SU-DHL-6 (cell line): ENCODE results near the gene TSPYL1.
A peak's percentile ranks its signal among the peaks of the same experiment; 100 is the strongest.

ENCODE experiments used
- H2AFZ ChIP-seq: fragments of 200-600 bp; sonication (generic); 2 replicates; pipeline ENCODE4 v1.6.1; 2014; ENCODE audit warnings: low read depth, mild to moderate bottlenecking, moderate library complexity, mixed read lengths, antibody characterized with exemption, low read length; ENCODE audit not compliant: severe bottlenecking
- H3F3A ChIP-seq: fragments of 200-600 bp; shearing (Covaris generic); 2 replicates; pipeline ENCODE4 v1.6.0; 2016; ENCODE audit warnings: antibody characterized with exemption, mild to moderate bottlenecking; ENCODE audit not compliant: insufficient read depth
- H3K27ac ChIP-seq: fragments of 200-600 bp; sonication (generic); 2 replicates; pipeline ENCODE4 v1.5.1; 2016; ENCODE audit warnings: low read depth, mild to moderate bottlenecking, low read length, moderate library complexity, mixed read lengths
- H3K27me3 ChIP-seq: fragments of 200-600 bp; sonication (generic), shearing (Covaris generic); 2 replicates; pipeline ENCODE4 v1.6.0; 2014; ENCODE audit warnings: mild to moderate bottlenecking, low read length
- H3K36me3 ChIP-seq: fragments of 200-600 bp; sonication (generic); 2 replicates; pipeline ENCODE4 v1.6.1; 2014; ENCODE audit warnings: mild to moderate bottlenecking, low read length, mixed read lengths
- H3K4me2 ChIP-seq: fragments of 300-600, 200-600 bp; shearing (Covaris generic), sonication (generic); 2 replicates; pipeline ENCODE4 v1.6.0; 2014; ENCODE audit warnings: low read length, low read depth, mild to moderate bottlenecking; ENCODE audit not compliant: poor library complexity, severe bottlenecking
- H3K4me3 ChIP-seq: fragments of 200-600 bp; sonication (generic); 2 replicates; pipeline ENCODE4 v1.5.1; 2014; ENCODE audit warnings: antibody characterized with exemption, low read length, mild to moderate bottlenecking, mixed read lengths; ENCODE audit not compliant: insufficient read depth, poor library complexity, severe bottlenecking
- H3K79me2 ChIP-seq: fragments of 200-600 bp; sonication (generic); 2 replicates; pipeline ENCODE4 v1.6.1; 2014; ENCODE audit warnings: mild to moderate bottlenecking, low read length, moderate library complexity; ENCODE audit not compliant: insufficient read depth
- H3K9ac ChIP-seq: fragments of 200-600 bp; sonication (generic); 2 replicates; pipeline ENCODE4 v1.7.0; 2014; ENCODE audit warnings: mild to moderate bottlenecking, low read length
- H3K9me2 ChIP-seq: fragments of 200-600 bp; sonication (generic); replicated peaks from 2 replicates; pipeline ENCODE4 v1.6.1; 2014; ENCODE audit warnings: low read length; ENCODE audit not compliant: insufficient read depth
- H3K9me3 ChIP-seq: fragments of 200-600 bp; sonication (generic); 2 replicates; pipeline ENCODE4 v1.6.1; 2014; ENCODE audit warnings: low read length, mixed read lengths; ENCODE audit not compliant: insufficient read depth
- H4K20me1 ChIP-seq: fragments of 200-600 bp; sonication (generic); 2 replicates; pipeline ENCODE4 v1.6.1; 2014; ENCODE audit warnings: low read depth, mild to moderate bottlenecking, antibody characterized with exemption, low read length, moderate library complexity, mixed read lengths
- EZH2phosphoT487 ChIP-seq: fragments of 200-600 bp; sonication (generic), shearing (Covaris generic); conservative IDR thresholded peaks from 2 replicates; pipeline ENCODE4 v1.6.1; 2018; ENCODE audit warnings: mild to moderate bottlenecking, antibody characterized with exemption, low read length, moderate library complexity, mixed read lengths
- TF ChIP-seq, protein P1 (sequence below): fragments of 200-600 bp; sonication (generic); IDR thresholded peaks from one replicate; pipeline ENCODE4 v1.5.1; 2017; ENCODE audit warnings: antibody characterized with exemption, mild to moderate bottlenecking, low read length, moderate library complexity; ENCODE audit not compliant: insufficient read depth, poor library complexity, severe bottlenecking

Gene TSPYL1

DNA sequence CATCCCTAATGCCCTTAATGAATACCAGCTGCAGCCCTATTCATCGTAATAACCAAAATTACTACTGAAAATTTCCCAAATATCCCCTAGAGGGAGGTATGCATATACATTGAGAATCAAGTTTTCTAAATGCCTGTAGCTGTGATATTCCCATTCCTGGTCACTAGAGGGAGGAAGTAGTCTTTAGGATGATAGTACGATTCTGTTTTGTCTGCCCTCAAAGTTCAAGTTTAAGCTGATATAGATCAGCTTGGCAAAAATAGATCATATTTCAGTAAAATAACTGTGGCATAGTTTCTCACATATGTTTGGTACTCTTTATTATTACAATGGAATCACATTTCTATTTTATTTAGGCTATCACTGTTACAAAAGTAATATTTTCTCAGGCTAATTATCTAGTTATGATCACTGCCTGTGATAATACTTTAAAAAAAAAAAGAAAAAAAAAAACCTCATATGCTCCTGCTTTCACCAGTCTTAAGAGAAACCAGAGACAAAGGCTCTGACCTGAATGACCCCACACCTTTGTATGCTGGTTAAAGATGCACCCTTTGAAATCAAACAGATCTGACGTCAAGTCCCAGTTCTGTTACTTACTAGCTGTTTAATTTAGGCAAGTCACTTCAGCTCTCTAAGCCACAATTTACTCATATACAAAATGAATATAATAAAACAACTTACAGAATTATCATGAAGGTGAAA lies 11.0 kb downstream of the TSPYL1 start:
- Histone ChIP-seq H3K4me3 (no peak overlapping the region), H3K9ac (no peak overlapping the region), H3K9me3 (no peaks in the 10 kb centered on the region), H3K79me2 (no peaks in the 10 kb centered on the region), H3K36me3 (0 out of 2 replicates have a peak, but pooled peaks cover under 1% of the 10 kb centered on the region), H2AFZ (no peak overlapping the region), H3K27ac (no peak overlapping the region), H3K9me2 (no peaks in the 10 kb centered on the region), H4K20me1 (no peaks in the 10 kb centered on the region), H3K27me3 (no peaks in the 10 kb centered on the region), H3K4me2 (no peak overlapping the region), H3F3A (peaks cover 23% of the 10 kb centered on the region; the same call in 1 of the 2 replicates)
- no peak for TF ChIP-seq EZH2phosphoT487
- TF ChIP-seq, protein P1, sequence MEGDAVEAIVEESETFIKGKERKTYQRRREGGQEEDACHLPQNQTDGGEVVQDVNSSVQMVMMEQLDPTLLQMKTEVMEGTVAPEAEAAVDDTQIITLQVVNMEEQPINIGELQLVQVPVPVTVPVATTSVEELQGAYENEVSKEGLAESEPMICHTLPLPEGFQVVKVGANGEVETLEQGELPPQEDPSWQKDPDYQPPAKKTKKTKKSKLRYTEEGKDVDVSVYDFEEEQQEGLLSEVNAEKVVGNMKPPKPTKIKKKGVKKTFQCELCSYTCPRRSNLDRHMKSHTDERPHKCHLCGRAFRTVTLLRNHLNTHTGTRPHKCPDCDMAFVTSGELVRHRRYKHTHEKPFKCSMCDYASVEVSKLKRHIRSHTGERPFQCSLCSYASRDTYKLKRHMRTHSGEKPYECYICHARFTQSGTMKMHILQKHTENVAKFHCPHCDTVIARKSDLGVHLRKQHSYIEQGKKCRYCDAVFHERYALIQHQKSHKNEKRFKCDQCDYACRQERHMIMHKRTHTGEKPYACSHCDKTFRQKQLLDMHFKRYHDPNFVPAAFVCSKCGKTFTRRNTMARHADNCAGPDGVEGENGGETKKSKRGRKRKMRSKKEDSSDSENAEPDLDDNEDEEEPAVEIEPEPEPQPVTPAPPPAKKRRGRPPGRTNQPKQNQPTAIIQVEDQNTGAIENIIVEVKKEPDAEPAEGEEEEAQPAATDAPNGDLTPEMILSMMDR: peak; percentile 67

DNA sequence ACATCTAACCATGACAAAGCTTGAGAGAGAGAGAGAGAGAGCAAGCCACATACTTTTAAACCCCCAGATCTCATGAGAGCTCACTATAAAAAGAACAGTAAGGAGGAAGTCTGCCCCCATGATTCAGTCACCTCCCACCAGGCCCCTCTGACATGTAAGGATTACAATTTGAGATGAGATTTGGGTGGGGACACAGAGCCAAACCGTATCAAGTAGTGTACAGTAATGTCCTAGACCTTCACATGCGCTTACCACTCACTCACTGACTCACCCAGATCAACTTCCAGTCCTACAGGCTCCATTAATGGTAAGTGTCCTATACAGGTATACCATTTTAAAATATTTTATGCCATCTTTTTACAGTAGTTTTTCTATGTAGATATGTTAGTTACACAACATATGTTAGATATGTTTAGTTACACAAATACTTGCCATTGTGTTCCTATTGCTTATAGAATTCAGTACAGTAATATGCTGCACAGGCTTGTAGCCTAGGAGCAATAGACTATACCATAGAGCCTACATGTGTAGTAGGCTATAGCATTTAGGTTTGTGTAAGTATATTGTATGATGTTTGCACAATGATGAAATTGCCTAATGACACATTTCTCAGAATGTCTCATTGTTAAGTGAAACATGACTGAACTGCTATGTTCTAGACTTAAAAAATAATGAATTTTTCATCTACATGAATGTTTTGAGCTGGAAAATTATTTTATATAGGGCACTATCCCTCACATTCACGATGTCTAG lies 11.7 kb downstream of the TSPYL1 start:
- Histone ChIP-seq H3K9me3 (no peaks in the 10 kb centered on the region), H3K36me3 (0 out of 2 replicates have a peak, but pooled peaks cover 3% of the 10 kb centered on the region), H3K9me2 (no peaks in the 10 kb centered on the region), H3K27me3 (no peaks in the 10 kb centered on the region), H2AFZ (no peak overlapping the region), H3K4me2 (no peak overlapping the region), H3K27ac (no peak overlapping the region), H3K4me3 (no peak overlapping the region), H3K79me2 (no peaks in the 10 kb centered on the region), H3F3A (peaks cover 23% of the 10 kb centered on the region; the same call in 1 of the 2 replicates), H3K9ac (no peak overlapping the region), H4K20me1 (no peaks in the 10 kb centered on the region)
- no peak for TF ChIP-seq EZH2phosphoT487
- TF ChIP-seq, protein P1: no peak

DNA sequence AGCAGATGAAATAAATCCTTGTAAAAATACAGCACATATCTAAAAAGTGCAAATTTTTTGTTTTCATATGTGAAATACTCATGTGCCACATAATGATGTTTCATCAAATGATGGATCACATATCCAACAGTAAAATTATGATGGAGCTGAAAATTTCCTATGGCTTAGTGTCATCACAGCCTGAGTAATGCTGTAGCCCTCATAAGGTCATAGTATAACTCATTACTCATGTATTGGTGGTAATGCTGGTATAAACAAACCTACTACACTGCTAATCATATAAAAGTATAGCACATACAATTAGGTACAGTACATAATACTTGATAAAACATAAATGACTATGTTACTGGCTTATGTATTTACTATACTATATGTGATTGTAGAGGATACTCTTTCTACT lies 12.9 kb downstream of the TSPYL1 start:
- Histone ChIP-seq H3F3A (peaks cover 17% of the 10 kb centered on the region; the same call in 1 of the 2 replicates), H4K20me1 (no peaks in the 10 kb centered on the region), H3K4me2 (no peak overlapping the region), H3K9ac (no peak overlapping the region), H2AFZ (no peak overlapping the region), H3K9me2 (no peaks in the 10 kb centered on the region), H3K27me3 (no peaks in the 10 kb centered on the region), H3K9me3 (no peaks in the 10 kb centered on the region), H3K4me3 (no peak overlapping the region), H3K79me2 (no peaks in the 10 kb centered on the region), H3K27ac (no peak overlapping the region), H3K36me3 (0 out of 2 replicates have a peak, but pooled peaks cover 3% of the 10 kb centered on the region)
- TF ChIP-seq EZH2phosphoT487: no peak
- TF ChIP-seq, protein P1: no peak
